ENCODE results near the gene BCL2L11. TPM values are rescaled to one million over a fixed set of nuclear protein-coding genes. Genes with fewer than 3 reads are reported as not detected.
A peak's percentile ranks its signal among the peaks of the same experiment; 100 is the strongest.

The BCL2L11 gene
- total and polyA plus RNA-seq, 8 donors: 16.7 to 35.7 (median 27.5) TPM

GRCh38 chr2:111166115-111166514 is 45.4 kb downstream of the BCL2L11 start:
- peaks cover 0 to 41% of the 10 kb centered on the region in 2 donors for H3K36me3 ChIP-seq
- H3K9me3 ChIP-seq: no peaks in the 10 kb centered on the region
- no peak for TF ChIP-seq CTCF (IDR thresholded peaks at IDR 0.05)
- peaks cover 0 to 6% of the 10 kb centered on the region in 2 donors for H3K4me1 ChIP-seq
- intact Hi-C loops (cut with DNase I): no loop called here
- no peak for DNase-seq
- H3K27me3 ChIP-seq: no peaks in the 10 kb centered on the region
- no peak for ATAC-seq
- H3K4me3 ChIP-seq: no peak overlapping the region
- no peak overlapping the region for H3K27ac ChIP-seq

GRCh38 chr2:111167076-111167862 is 46.6 kb downstream of the BCL2L11 start:
- intact Hi-C loops (cut with DNase I): no loop called here
- Histone ChIP-seq H3K4me3 (no peak overlapping the region), H3K36me3 (peaks cover 0 to 31% of the 10 kb centered on the region in 2 donors), H3K4me1 (peaks cover 0 to 6% of the 10 kb centered on the region in 2 donors), H3K27ac (no peak overlapping the region), H3K9me3 (no peaks in the 10 kb centered on the region), H3K27me3 (no peaks in the 10 kb centered on the region)
- TF ChIP-seq CTCF (IDR thresholded peaks at IDR 0.05): no peak
- no peak for ATAC-seq
- no peak for DNase-seq

GRCh38 chr2:111167863-111168162 is 47.1 kb downstream of the BCL2L11 start:
- peaks cover 0 to 31% of the 10 kb centered on the region in 2 donors for H3K36me3 ChIP-seq
- DNase-seq (no peak), ATAC-seq (no peak)
- intact Hi-C loops (cut with DNase I): no loop called here
- H3K4me1 ChIP-seq: peaks cover 0 to under 1% of the 10 kb centered on the region in 2 donors
- TF ChIP-seq CTCF (IDR thresholded peaks at IDR 0.05): no peak
- H3K4me3 ChIP-seq: no peak overlapping the region
- H3K9me3 ChIP-seq: no peaks in the 10 kb centered on the region
- no peaks in the 10 kb centered on the region for H3K27me3 ChIP-seq
- H3K27ac ChIP-seq: no peak overlapping the region

- Histone ChIP-seq H3K36me3 (peaks cover 0 to 31% of the 10 kb centered on the region in 2 donors), H3K4me3 (no peak overlapping the region), H3K4me1 (no peaks in the 10 kb centered on the region), H3K27ac (no peak overlapping the region), H3K9me3 (no peaks in the 10 kb centered on the region), H3K27me3 (no peaks in the 10 kb centered on the region)
- TF ChIP-seq CTCF (IDR thresholded peaks at IDR 0.05): no peak
- peak; percentile 81 for ATAC-seq
- intact Hi-C loops (cut with DNase I): no loop called here
- DNase-seq: no peak
These were observed 48.0 kb downstream of the BCL2L11 start for GRCh38 chr2:111168528-111169239.

GRCh38 chr2:111169268-111169667 is 48.6 kb downstream of the BCL2L11 start:
- DNase-seq (no peak), ATAC-seq (no peak)
- no peak for TF ChIP-seq CTCF (IDR thresholded peaks at IDR 0.05)
- H3K4me1 ChIP-seq: no peaks in the 10 kb centered on the region
- intact Hi-C loops (cut with DNase I): no loop called here
- no peak overlapping the region for H3K27ac ChIP-seq
- H3K4me3 ChIP-seq: no peak overlapping the region
- H3K36me3 ChIP-seq: peaks cover 0 to 26% of the 10 kb centered on the region in 2 donors
- H3K9me3 ChIP-seq: no peaks in the 10 kb centered on the region
- peaks cover 0 to 5% of the 10 kb centered on the region in 2 donors for H3K27me3 ChIP-seq

Measured in left lung (tissue), 10 donors.